Right cardiac atrium (tissue), 5 donors: Measurements from ENCODE around the gene PSG4. TPM values are rescaled to one million over a fixed set of nuclear protein-coding genes. Genes with fewer than 3 reads are reported as not detected.
"Not testable (repeated sequence)": the region's sequence is repeated elsewhere in the genome, so short reads cannot be mapped to it uniquely, and the experiment has no call there.

Source experiments
- ATAC-seq, 2 donors: fragments of 200-7000 bp; cut with Tn5 transposase; one replicate each; pipeline versions ENCODE4 v1.8.0 to v1.9.1; 2020; ENCODE audit warnings: moderate library complexity in 2 of 2, mild to moderate bottlenecking in 1 of 2
- DNase-seq, 3 donors: peaks; one replicate each; pipeline ENCODE4 v3.0.0-alpha.2; 2020
- H3K27ac ChIP-seq: one replicate; pipeline ENCODE4 v1.5.1; 2013; ENCODE audit warnings: mild to moderate bottlenecking, low read length, control low read depth, moderate library complexity
- H3K27me3 ChIP-seq: one replicate; pipeline ENCODE4 v1.6.1; 2013; ENCODE audit not compliant: control insufficient read depth, insufficient read depth
- H3K4me1 ChIP-seq: one replicate; pipeline ENCODE4 v1.6.1; 2013; ENCODE audit warnings: low read length; ENCODE audit not compliant: control insufficient read depth, insufficient read depth
- H3K4me3 ChIP-seq: one replicate; pipeline ENCODE4 v1.5.1; 2013; ENCODE audit warnings: low read length, control low read depth
- H3K9me3 ChIP-seq: one replicate; pipeline ENCODE4 v1.6.1; 2013; ENCODE audit warnings: low read length; ENCODE audit not compliant: control insufficient read depth
- WGBS: extraction: QIAGEN DNeasy Blood & Tissue Kit; methylation state at CpG from one replicate; pipeline ENCODE4 v1.1.7; 2013; 5-methylcytosine and 5-hydroxymethylcytosine counted together
- intact Hi-C, 4 donors: fragments of 100-400 bp; cut with DNase I; formaldehyde crosslinking; loops; one replicate each; pipeline versions ENCODE4 v1.11.0 to v1.14.0; 2022 to 2023
- long read RNA-seq, 4 donors: library from polyadenylated mRNA; unstranded; transcript quantifications; one replicate each; pipeline ENCODE4 v2.0.0, GENCODE V29; 2020 to 2021
- polyA plus RNA-seq: library from polyadenylated mRNA; stranded (reverse); fragments of 200-250 nt; gene quantifications from one replicate; pipeline ENCODE4 v1.2.3, GENCODE V29; 2013
- total RNA-seq, 4 donors: library from RNA; stranded (reverse); fragmentation: NEBNext Ultra II Directional; extraction: Animal tissue kit (Norgen Biotek cat#: 25700); gene quantifications; one replicate each; pipeline ENCODE4 v1.2.1, GENCODE V29; 2021
- donor health status: healthy with polysubstance abuse.
- donor health status: DM: no; HTN: yes; CAD: no.
- donor health status: DM: no; HTN: no; CAD: no.
- donor health status: DM: no; HTN: yes; CAD: no; lungs with severe emphysema.
- donor health status: DM: yes; HTN: yes; CAD: no.

The PSG4 gene
- total RNA-seq: not detected
- not detected for polyA plus RNA-seq
- long read RNA-seq, donor 1: 0 reads
- long read RNA-seq, donor 2: 0 reads
- long read RNA-seq, donor 3: 0 reads
- long read RNA-seq, donor 4: 0 reads

- DNase-seq, H3K27me3 ChIP-seq, ATAC-seq, H3K9me3 ChIP-seq, intact Hi-C loops, H3K4me3 ChIP-seq, H3K27ac ChIP-seq, H3K4me1 ChIP-seq: not testable (repeated sequence)
- WGBS: 38% methylated on average over 9 of the region's 9 CpGs
Observed at GRCh38 chr19:43205471-43206105, at the start of gene PSG4. Gene PSG4, minus strand, starts transcription at chr19:43205638. Its CDS starts 102 bp downstream, at chr19:43205536.

- H3K4me1 ChIP-seq, DNase-seq, H3K4me3 ChIP-seq, intact Hi-C loops, H3K27me3 ChIP-seq, H3K27ac ChIP-seq, ATAC-seq, H3K9me3 ChIP-seq: not testable (repeated sequence)
- WGBS: 47% methylated on average over 1 of the region's 1 CpG
Observed at GRCh38 chr19:43251428-43251827, 46.0 kb upstream of the PSG4 start.

GRCh38 chr19:43250296-43250695 lies 44.9 kb upstream of the PSG4 start:
- H3K4me3 ChIP-seq, H3K27ac ChIP-seq, H3K27me3 ChIP-seq, DNase-seq, ATAC-seq, intact Hi-C loops, H3K9me3 ChIP-seq, H3K4me1 ChIP-seq: not testable (repeated sequence)
- 47% methylated on average over 4 of the region's 5 CpGs for WGBS

- H3K9me3 ChIP-seq, ATAC-seq, intact Hi-C loops, H3K4me1 ChIP-seq, H3K27ac ChIP-seq, H3K27me3 ChIP-seq, H3K4me3 ChIP-seq, DNase-seq: not testable (repeated sequence)
- 74% methylated on average over 1 of the region's 1 CpG for WGBS
Observed at GRCh38 chr19:43248635-43249002, 43.2 kb upstream of the PSG4 start.

- intact Hi-C loops, H3K4me3 ChIP-seq, H3K9me3 ChIP-seq, DNase-seq, H3K4me1 ChIP-seq, ATAC-seq, H3K27me3 ChIP-seq, H3K27ac ChIP-seq: not testable (repeated sequence)
- WGBS: 85% methylated on average over 13 of the region's 13 CpGs
Observed at GRCh38 chr19:43247243-43247880, 41.9 kb upstream of the PSG4 start.

- H3K9me3 ChIP-seq, H3K27me3 ChIP-seq, H3K4me1 ChIP-seq, H3K27ac ChIP-seq, DNase-seq, ATAC-seq, H3K4me3 ChIP-seq, intact Hi-C loops: not testable (repeated sequence)
- WGBS: 80% methylated on average over 3 of the region's 3 CpGs
Observed at GRCh38 chr19:43245848-43246247, 40.4 kb upstream of the PSG4 start.

- ATAC-seq, H3K4me3 ChIP-seq, DNase-seq, H3K9me3 ChIP-seq, H3K27me3 ChIP-seq, H3K4me1 ChIP-seq, intact Hi-C loops, H3K27ac ChIP-seq: not testable (repeated sequence)
- 84% methylated on average over 2 of the region's 2 CpGs for WGBS
Observed at GRCh38 chr19:43242211-43242610, 36.8 kb upstream of the PSG4 start.

GRCh38 chr19:43238213-43238612 lies 32.8 kb upstream of the PSG4 start:
- H3K4me1 ChIP-seq, H3K27ac ChIP-seq, DNase-seq, H3K9me3 ChIP-seq, intact Hi-C loops, H3K27me3 ChIP-seq, ATAC-seq, H3K4me3 ChIP-seq: not testable (repeated sequence)
- WGBS: 70% methylated on average over 4 of the region's 4 CpGs

- H3K27me3 ChIP-seq: not testable (repeated sequence)
Observed at GRCh38 chr19:43235686-43236085, 30.2 kb upstream of the PSG4 start.

GRCh38 chr19:43229315-43229714 lies 23.9 kb upstream of the PSG4 start:
- WGBS: 77% methylated on average over 2 of the region's 2 CpGs
- Histone ChIP-seq H3K4me1 (no peaks in the 10 kb centered on the region), H3K4me3 (no peak overlapping the region), H3K27me3 (no peaks in the 10 kb centered on the region), H3K27ac (no peak overlapping the region), H3K9me3 (peaks cover 1% of the 10 kb centered on the region)
- ATAC-seq: no peak
- DNase-seq: no peak
- intact Hi-C loops: no loop called here

More at GRCh38 chr19:43235686-43236085, 30.2 kb upstream of the PSG4 start:
- DNase-seq, H3K4me1 ChIP-seq, H3K27ac ChIP-seq, H3K4me3 ChIP-seq, ATAC-seq, H3K9me3 ChIP-seq, intact Hi-C loops: not testable (repeated sequence)
- 60% methylated on average over 3 of the region's 3 CpGs for WGBS

- ATAC-seq, H3K4me3 ChIP-seq, DNase-seq, H3K9me3 ChIP-seq, H3K27me3 ChIP-seq, intact Hi-C loops, H3K27ac ChIP-seq, H3K4me1 ChIP-seq: not testable (repeated sequence)
- WGBS: 73% methylated on average over 2 of the region's 2 CpGs
Observed at GRCh38 chr19:43228730-43229129, 23.3 kb upstream of the PSG4 start.
